Parathyroid adenoma (tissue), 2 donors: ENCODE data around the gene PPIL6.

ENCODE experiments used
- H2AFZ ChIP-seq: fragments of 300-600 bp; sonication (generic); one replicate; pipeline ENCODE4 v1.7.0; 2017; ENCODE audit warnings: antibody characterized with exemption, mild to moderate bottlenecking
- H3K27ac ChIP-seq: fragments of 300-600 bp; sonication (generic); one replicate; pipeline ENCODE4 v1.7.0; 2017
- H3K27me3 ChIP-seq: fragments of 300-600 bp; sonication (generic); one replicate; pipeline ENCODE4 v1.7.0; 2017; ENCODE audit warnings: low read length; ENCODE audit not compliant: control insufficient read depth, insufficient read depth
- H3K36me3 ChIP-seq: fragments of 300-600 bp; sonication (generic); one replicate; pipeline ENCODE4 v1.7.0; 2017; ENCODE audit warnings: low read length; ENCODE audit not compliant: control insufficient read depth, insufficient read depth
- H3K4me1 ChIP-seq: fragments of 300-600 bp; sonication (generic); one replicate; pipeline ENCODE4 v1.7.0; 2017; ENCODE audit warnings: control low read depth
- H3K4me2 ChIP-seq: fragments of 300-600 bp; sonication (generic); one replicate; pipeline ENCODE4 v1.7.0; 2017; ENCODE audit warnings: low read length
- H3K4me3 ChIP-seq: fragments of 300-600 bp; sonication (generic); one replicate; pipeline ENCODE4 v1.7.0; 2017; ENCODE audit warnings: low read depth, low read length
- H3K79me2 ChIP-seq: fragments of 300-600 bp; sonication (generic); one replicate; pipeline ENCODE4 v1.7.0; 2017; ENCODE audit warnings: control low read depth
- H3K9ac ChIP-seq: fragments of 300-600 bp; sonication (generic); one replicate; pipeline ENCODE4 v1.7.0; 2017; ENCODE audit warnings: mild to moderate bottlenecking
- H3K9me3 ChIP-seq: fragments of 300-600 bp; sonication (generic); one replicate; pipeline ENCODE4 v1.7.0; 2017; ENCODE audit warnings: low read length; ENCODE audit not compliant: control insufficient read depth
- TF ChIP-seq, protein P1 (sequence below): fragments of 300-600 bp; sonication (generic); IDR thresholded peaks from one replicate; pipeline ENCODE4 v1.7.0; 2017; ENCODE audit warnings: antibody characterized with exemption, mild to moderate bottlenecking
- donor health status: primary hyperparathyroidism.

PPIL6 gene

DNA sequence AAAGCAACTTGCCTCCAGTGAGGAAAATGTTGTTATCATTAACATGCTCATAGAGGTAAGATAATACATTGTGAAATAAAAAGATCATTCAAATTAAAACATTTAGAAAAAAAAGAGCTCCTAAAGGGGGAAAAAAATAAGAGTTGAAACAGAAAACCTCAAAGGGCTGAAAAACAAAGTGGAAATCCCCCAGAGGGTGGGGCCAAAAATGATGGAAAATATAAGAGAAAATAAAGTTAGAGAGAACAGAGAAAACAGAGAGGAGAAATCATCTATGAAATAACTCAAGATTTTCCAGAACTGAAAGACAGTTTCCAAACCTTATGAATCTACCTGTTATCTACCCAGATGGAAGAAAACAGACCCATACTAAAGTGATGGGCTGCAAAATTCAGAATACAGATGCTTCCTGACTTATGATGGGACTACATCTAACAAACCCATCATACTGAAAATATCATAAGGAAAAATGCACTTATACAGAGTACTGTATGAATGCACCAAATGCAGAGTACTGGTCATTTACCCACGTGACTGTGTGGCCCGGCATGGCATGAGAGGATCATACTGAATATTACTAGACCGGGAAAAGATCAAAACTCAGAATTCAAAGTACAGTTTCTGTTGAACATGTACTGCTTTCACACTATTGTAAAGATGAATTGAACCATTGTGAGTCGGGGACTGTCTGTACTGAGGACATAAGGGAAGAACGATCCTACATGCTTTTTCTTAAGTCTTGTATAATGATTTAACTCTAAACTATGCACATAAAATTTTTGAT, 38.6 kb upstream of the PPIL6 start:
- Histone ChIP-seq H3K4me1 (peaks cover 21% of the 10 kb centered on the region), H3K27ac (no peak overlapping the region), H3K9ac (no peak overlapping the region)

DNA sequence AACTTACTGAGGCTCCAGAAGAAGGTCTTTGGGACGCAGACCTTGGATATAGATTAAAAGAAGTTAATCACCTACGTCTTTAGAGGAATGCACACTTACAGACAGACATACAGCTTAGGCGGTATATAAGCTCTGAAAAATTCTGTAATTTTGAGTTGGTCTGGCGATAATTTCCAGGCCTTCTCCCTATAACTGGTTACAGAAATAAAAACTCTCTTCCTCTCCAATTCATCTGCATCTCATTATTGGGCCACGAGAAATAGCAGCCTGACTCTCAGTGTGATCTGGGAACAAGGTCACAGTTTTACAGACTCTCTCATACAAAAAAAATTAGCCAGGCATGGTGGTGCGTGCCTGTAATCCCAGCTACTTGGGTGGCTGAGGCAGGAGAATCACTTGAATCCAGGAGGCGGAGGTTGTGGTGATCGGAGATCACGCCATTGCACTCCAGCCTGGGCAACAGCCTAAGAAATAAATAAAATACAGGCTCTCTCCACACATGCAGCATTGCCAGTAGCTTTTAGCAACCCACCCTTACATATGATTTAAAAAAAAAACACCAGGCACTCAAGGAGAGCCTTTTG, 37.9 kb upstream of the PPIL6 start:
- Histone ChIP-seq H3K36me3 (no peaks in the 10 kb centered on the region), H3K9me3 (no peaks in the 10 kb centered on the region), H2AFZ (no peak overlapping the region), H3K4me1 (peaks cover 21% of the 10 kb centered on the region), H3K4me2 (no peak overlapping the region), H3K9ac (no peak overlapping the region), H3K79me2 (peaks cover 31% of the 10 kb centered on the region), H3K27ac (no peak overlapping the region), H3K4me3 (no peak overlapping the region), H3K27me3 (no peaks in the 10 kb centered on the region)
- TF ChIP-seq, protein P1, sequence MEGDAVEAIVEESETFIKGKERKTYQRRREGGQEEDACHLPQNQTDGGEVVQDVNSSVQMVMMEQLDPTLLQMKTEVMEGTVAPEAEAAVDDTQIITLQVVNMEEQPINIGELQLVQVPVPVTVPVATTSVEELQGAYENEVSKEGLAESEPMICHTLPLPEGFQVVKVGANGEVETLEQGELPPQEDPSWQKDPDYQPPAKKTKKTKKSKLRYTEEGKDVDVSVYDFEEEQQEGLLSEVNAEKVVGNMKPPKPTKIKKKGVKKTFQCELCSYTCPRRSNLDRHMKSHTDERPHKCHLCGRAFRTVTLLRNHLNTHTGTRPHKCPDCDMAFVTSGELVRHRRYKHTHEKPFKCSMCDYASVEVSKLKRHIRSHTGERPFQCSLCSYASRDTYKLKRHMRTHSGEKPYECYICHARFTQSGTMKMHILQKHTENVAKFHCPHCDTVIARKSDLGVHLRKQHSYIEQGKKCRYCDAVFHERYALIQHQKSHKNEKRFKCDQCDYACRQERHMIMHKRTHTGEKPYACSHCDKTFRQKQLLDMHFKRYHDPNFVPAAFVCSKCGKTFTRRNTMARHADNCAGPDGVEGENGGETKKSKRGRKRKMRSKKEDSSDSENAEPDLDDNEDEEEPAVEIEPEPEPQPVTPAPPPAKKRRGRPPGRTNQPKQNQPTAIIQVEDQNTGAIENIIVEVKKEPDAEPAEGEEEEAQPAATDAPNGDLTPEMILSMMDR: no peak

More for the DNA sequence above, 38.6 kb upstream of the PPIL6 start:
- H3K4me3 ChIP-seq: no peak overlapping the region
- H3K79me2 ChIP-seq: peaks cover 31% of the 10 kb centered on the region
- no peaks in the 10 kb centered on the region for H3K27me3 ChIP-seq
- TF ChIP-seq, protein P1: no peak
- H3K9me3 ChIP-seq: no peaks in the 10 kb centered on the region
- peak overlapping the region; percentile 24 for H3K4me2 ChIP-seq
- H3K36me3 ChIP-seq: no peaks in the 10 kb centered on the region
- no peak overlapping the region for H2AFZ ChIP-seq

DNA sequence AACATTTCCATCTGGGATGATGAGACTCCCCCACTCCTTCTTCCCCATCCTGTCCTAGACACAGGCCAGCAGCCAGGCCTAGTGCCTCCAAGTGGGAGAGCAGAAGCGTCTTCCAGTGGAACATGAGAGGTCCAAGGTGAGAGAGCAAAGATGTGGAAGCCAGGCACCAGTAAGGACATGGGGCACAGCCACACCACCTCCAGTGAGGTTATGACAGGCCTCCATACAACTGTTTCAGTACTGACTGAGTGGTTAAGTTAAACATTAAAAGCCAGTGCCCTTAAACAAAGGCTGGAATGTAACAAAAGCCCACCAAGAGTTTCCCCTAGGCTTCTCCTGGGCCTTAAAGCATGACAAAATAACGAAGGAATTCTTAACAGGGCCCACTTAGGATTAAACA, 37.3 kb upstream of the PPIL6 start:
- Histone ChIP-seq H2AFZ (no peak overlapping the region), H3K4me1 (peaks cover 21% of the 10 kb centered on the region), H3K9ac (no peak overlapping the region), H3K27me3 (no peaks in the 10 kb centered on the region), H3K4me2 (no peak overlapping the region), H3K36me3 (no peaks in the 10 kb centered on the region), H3K27ac (no peak overlapping the region), H3K9me3 (no peaks in the 10 kb centered on the region), H3K79me2 (peaks cover 31% of the 10 kb centered on the region), H3K4me3 (no peak overlapping the region)
- TF ChIP-seq, protein P1: no peak

DNA sequence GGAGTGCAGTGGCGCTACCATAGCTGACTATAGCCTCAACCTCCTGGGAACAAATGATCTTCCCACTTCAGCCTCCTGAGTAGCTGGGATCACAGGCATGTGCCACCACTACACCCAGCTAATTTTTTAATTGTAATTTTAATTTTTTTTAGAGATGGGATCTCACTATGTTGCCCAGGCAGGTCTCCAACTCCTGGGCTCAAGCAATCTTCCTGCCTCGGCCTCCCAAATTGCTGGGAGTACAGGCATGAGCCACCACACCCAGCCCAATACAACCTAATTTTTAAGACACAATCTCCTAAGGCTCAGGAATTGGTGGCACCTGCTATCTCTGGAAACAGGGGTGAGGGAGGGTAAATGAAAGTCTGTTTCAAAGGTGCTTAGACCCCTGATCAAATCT, 36.8 kb upstream of the PPIL6 start:
- Histone ChIP-seq H2AFZ (no peak overlapping the region), H3K9ac (no peak overlapping the region), H3K79me2 (peaks cover 28% of the 10 kb centered on the region), H3K27me3 (no peaks in the 10 kb centered on the region), H3K27ac (no peak overlapping the region), H3K36me3 (no peaks in the 10 kb centered on the region), H3K4me3 (no peak overlapping the region), H3K9me3 (no peaks in the 10 kb centered on the region), H3K4me2 (no peak overlapping the region), H3K4me1 (peaks cover 20% of the 10 kb centered on the region)
- TF ChIP-seq, protein P1: no peak
